Pericardium fibroblast (primary cell): ENCODE data around the gene CRP. TPM values are rescaled to one million over a fixed set of nuclear protein-coding genes. Genes with fewer than 3 reads are reported as not detected.

ENCODE experiments used
- total RNA-seq: library from RNA; depleted of rRNA; stranded (reverse); fragments of >200 nt; gene quantifications from 2 replicates; pipeline ENCODE4 v1.2.3, GENCODE V29; 2015

Gene CRP
- 0.23 TPM in 1 of 2 replicates, not detected in the other for total RNA-seq

GRCh38 chr1:159714529-159714928 is at the start of gene CRP:
Gene CRP (minus strand): TSS chr1:159714589. CDS start chr1:159714485, 104 bp downstream.

Other genes with a start within 250 kb of the CRP start
- gene OR10J5, start 178.6 kb downstream of the CRP start, total RNA-seq, result not detected in 2 replicates
- gene APCS, start 126.8 kb downstream of the CRP start, total RNA-seq, result not detected in 2 replicates
- gene DUSP23, start 66.4 kb upstream of the CRP start, total RNA-seq, result 36.9 and 104 TPM in 2 replicates
- gene FCRL6, start 87.8 kb upstream of the CRP start, total RNA-seq, result not detected in 2 replicates
- gene SLAMF8, start 112.3 kb upstream of the CRP start, total RNA-seq, result 0.09 and 1.5 TPM in 2 replicates
- 0.12 TPM in 1 of 2 replicates, not detected in the other for gene VSIG8, start 148.1 kb upstream of the CRP start, total RNA-seq
- 0.12 TPM in 1 of 2 replicates, not detected in the other for gene CFAP45, start 185.6 kb upstream of the CRP start, total RNA-seq
- 251 and 454 TPM in 2 replicates for gene TAGLN2, start 210.9 kb upstream of the CRP start, total RNA-seq
- gene IGSF9, start 231.0 kb upstream of the CRP start, total RNA-seq, result 0.09 and 2.0 TPM in 2 replicates
- not detected in 2 replicates for gene SLAMF9, start 239.6 kb upstream of the CRP start, total RNA-seq